IPS-20b (cell line): Measurements from ENCODE around the gene PAM.

Experiments
- H3K27ac ChIP-seq: one replicate; pipeline ENCODE4 v1.5.1; 2013; ENCODE audit warnings: low read length
- H3K27me3 ChIP-seq: 2 replicates; pipeline ENCODE4 v1.6.1; 2013; ENCODE audit warnings: mild to moderate bottlenecking, low read length, inconsistent platforms; ENCODE audit not compliant: insufficient read depth
- H3K36me3 ChIP-seq: 2 replicates; pipeline ENCODE4 v1.6.1; 2013; ENCODE audit warnings: low read depth, mild to moderate bottlenecking, inconsistent platforms, low read length, moderate library complexity; ENCODE audit not compliant: insufficient read depth
- H3K4me1 ChIP-seq: 2 replicates; pipeline ENCODE4 v1.6.1; 2013; ENCODE audit warnings: mild to moderate bottlenecking, control low read depth, inconsistent platforms, low read length, moderate library complexity; ENCODE audit not compliant: insufficient read depth
- H3K4me3 ChIP-seq: 2 replicates; pipeline ENCODE4 v1.5.1; 2013; ENCODE audit warnings: mild to moderate bottlenecking, low read length, inconsistent platforms
- H3K9ac ChIP-seq: 2 replicates; pipeline ENCODE4 v1.6.1; 2013; ENCODE audit warnings: low read depth, mild to moderate bottlenecking, inconsistent platforms, low read length, moderate library complexity
- H3K9me3 ChIP-seq: 2 replicates; pipeline ENCODE4 v1.6.1; 2013; ENCODE audit warnings: mild to moderate bottlenecking, low read depth, low read length, inconsistent platforms; ENCODE audit not compliant: insufficient read depth

Gene PAM

GRCh38 chr5:102911973-102912372 lies 156.9 kb downstream of the PAM start:
- Histone ChIP-seq H3K9ac (no peak overlapping the region), H3K27me3 (no peaks in the 10 kb centered on the region), H3K9me3 (0 out of 2 replicates have a peak, but pooled peaks cover 1% of the 10 kb centered on the region), H3K27ac (no peak overlapping the region), H3K4me3 (no peak overlapping the region), H3K36me3 (peaks cover 8% of the 10 kb centered on the region; the same call in 1 of the 2 replicates), H3K4me1 (no peaks in the 10 kb centered on the region)

- Histone ChIP-seq H3K4me3 (no peak overlapping the region), H3K4me1 (no peaks in the 10 kb centered on the region; the same call in 1 of the 2 replicates), H3K27ac (no peak overlapping the region), H3K9ac (no peak overlapping the region), H3K9me3 (no peaks in the 10 kb centered on the region), H3K36me3 (peaks cover 8% of the 10 kb centered on the region; the same call in 1 of the 2 replicates), H3K27me3 (no peaks in the 10 kb centered on the region)
Observed at GRCh38 chr5:102916109-102916508, 161.0 kb downstream of the PAM start.

GRCh38 chr5:102918986-102919610 lies 164.0 kb downstream of the PAM start:
- Histone ChIP-seq H3K4me3 (no peak overlapping the region), H3K27ac (no peak overlapping the region), H3K36me3 (peaks cover 5% of the 10 kb centered on the region; the same call in 1 of the 2 replicates), H3K9me3 (no peaks in the 10 kb centered on the region), H3K27me3 (no peaks in the 10 kb centered on the region), H3K4me1 (no peaks in the 10 kb centered on the region; the same call in 1 of the 2 replicates), H3K9ac (no peak overlapping the region)

- H3K27me3 ChIP-seq = no peaks in the 10 kb centered on the region
- H3K9ac ChIP-seq = no peak overlapping the region
- no peaks in the 10 kb centered on the region for H3K36me3 ChIP-seq
- H3K9me3 ChIP-seq = no peaks in the 10 kb centered on the region
- no peak overlapping the region for H3K27ac ChIP-seq
- no peak overlapping the region for H3K4me3 ChIP-seq
- no peaks in the 10 kb centered on the region; the same call in 1 of the 2 replicates for H3K4me1 ChIP-seq
Observed at GRCh38 chr5:102920762-102921161, 165.7 kb downstream of the PAM start.

GRCh38 chr5:102921341-102922044 lies 166.4 kb downstream of the PAM start:
- no peaks in the 10 kb centered on the region for H3K27me3 ChIP-seq
- H3K9ac ChIP-seq = no peak overlapping the region
- H3K27ac ChIP-seq = no peak overlapping the region
- H3K4me1 ChIP-seq = no peaks in the 10 kb centered on the region; the same call in 1 of the 2 replicates
- no peak overlapping the region for H3K4me3 ChIP-seq
- no peaks in the 10 kb centered on the region for H3K36me3 ChIP-seq
- H3K9me3 ChIP-seq = no peaks in the 10 kb centered on the region

- Histone ChIP-seq H3K4me1 (no peaks in the 10 kb centered on the region; the same call in 1 of the 2 replicates), H3K9me3 (no peaks in the 10 kb centered on the region), H3K27ac (no peak overlapping the region), H3K27me3 (no peaks in the 10 kb centered on the region), H3K36me3 (no peaks in the 10 kb centered on the region), H3K9ac (no peak overlapping the region), H3K4me3 (no peak overlapping the region)
Observed at GRCh38 chr5:102922111-102922720, 167.1 kb downstream of the PAM start.

- H3K27ac ChIP-seq = no peak overlapping the region
- no peak overlapping the region for H3K9ac ChIP-seq
- H3K27me3 ChIP-seq = no peaks in the 10 kb centered on the region
- no peaks in the 10 kb centered on the region; the same call in 1 of the 2 replicates for H3K4me1 ChIP-seq
- H3K36me3 ChIP-seq = no peaks in the 10 kb centered on the region
- H3K4me3 ChIP-seq = no peak overlapping the region
- H3K9me3 ChIP-seq = no peaks in the 10 kb centered on the region
Observed at GRCh38 chr5:102922799-102923477, 167.8 kb downstream of the PAM start.

- Histone ChIP-seq H3K27ac (no peak overlapping the region), H3K36me3 (no peaks in the 10 kb centered on the region), H3K27me3 (no peaks in the 10 kb centered on the region), H3K4me3 (no peak overlapping the region), H3K4me1 (no peaks in the 10 kb centered on the region), H3K9ac (no peak overlapping the region), H3K9me3 (no peaks in the 10 kb centered on the region)
Observed at GRCh38 chr5:102924963-102925362, 169.9 kb downstream of the PAM start.

GRCh38 chr5:102927007-102927406 lies 171.9 kb downstream of the PAM start:
- H3K4me3 ChIP-seq = no peak overlapping the region
- no peaks in the 10 kb centered on the region for H3K9me3 ChIP-seq
- no peaks in the 10 kb centered on the region for H3K36me3 ChIP-seq
- H3K27me3 ChIP-seq = no peaks in the 10 kb centered on the region
- no peaks in the 10 kb centered on the region for H3K4me1 ChIP-seq
- no peak overlapping the region for H3K9ac ChIP-seq
- no peak overlapping the region for H3K27ac ChIP-seq

- no peaks in the 10 kb centered on the region for H3K4me1 ChIP-seq
- no peak overlapping the region for H3K9ac ChIP-seq
Observed at GRCh38 chr5:102930244-102930643, 175.1 kb downstream of the PAM start.

GRCh38 chr5:102931085-102931725 lies 176.1 kb downstream of the PAM start:
- no peaks in the 10 kb centered on the region for H3K36me3 ChIP-seq
- H3K9me3 ChIP-seq = no peaks in the 10 kb centered on the region
- no peak overlapping the region for H3K4me3 ChIP-seq
- no peak overlapping the region for H3K27ac ChIP-seq
- H3K4me1 ChIP-seq = no peaks in the 10 kb centered on the region
- H3K9ac ChIP-seq = no peak overlapping the region
- H3K27me3 ChIP-seq = no peaks in the 10 kb centered on the region

More at GRCh38 chr5:102930244-102930643, 175.1 kb downstream of the PAM start:
- no peaks in the 10 kb centered on the region for H3K36me3 ChIP-seq
- H3K4me3 ChIP-seq = no peak overlapping the region
- H3K27ac ChIP-seq = no peak overlapping the region
- no peaks in the 10 kb centered on the region for H3K27me3 ChIP-seq
- H3K9me3 ChIP-seq = no peaks in the 10 kb centered on the region
